Central memory CD8-positive, alpha-beta T cell (primary cell): ENCODE results near the gene KCTD12.
"Not testable (repeated sequence)": the region's sequence is repeated elsewhere in the genome, so short reads cannot be mapped to it uniquely, and the experiment has no call there.

Source experiments
- ATAC-seq: fragments of 150-1000 bp; cut with Tn5 transposase; replicated peaks from 2 replicates; pipeline ENCODE4 v1.10.0; 2022; ENCODE audit warnings: mild to moderate bottlenecking, moderate FRiP score, moderate number of reproducible peaks; ENCODE audit not compliant: poor library complexity, severe bottlenecking; ENCODE audit errors: extremely low read depth
- DNase-seq, 2 donors: peaks; one replicate each; pipeline ENCODE4 v3.0.0; 2021; ENCODE audit warnings: low spot score in 2 of 2
- H3K27ac Mint-ChIP-seq: one replicate; pipeline ENCODE4 v1.8.0; 2022; ENCODE audit warnings: low read depth, mild to moderate bottlenecking, moderate library complexity, mixed read lengths
- H3K27me3 Mint-ChIP-seq: one replicate; pipeline ENCODE4 v1.8.0; 2022; ENCODE audit warnings: mixed read lengths
- H3K36me3 Mint-ChIP-seq: one replicate; pipeline ENCODE4 v1.8.0; 2022; ENCODE audit warnings: mild to moderate bottlenecking, moderate library complexity, mixed read lengths; ENCODE audit not compliant: insufficient read depth
- H3K4me1 Mint-ChIP-seq: one replicate; pipeline ENCODE4 v1.8.0; 2022; ENCODE audit warnings: mixed read lengths
- H3K4me3 Mint-ChIP-seq: one replicate; pipeline ENCODE4 v1.8.0; 2022; ENCODE audit warnings: mild to moderate bottlenecking, moderate library complexity, mixed read lengths
- H3K9me3 Mint-ChIP-seq: one replicate; pipeline ENCODE4 v1.8.0; 2022; ENCODE audit warnings: mixed read lengths

The KCTD12 gene

GRCh38 chr13:76904507-76904906 is 18.3 kb upstream of the KCTD12 start:
- H3K4me1 Mint-ChIP-seq, result no peaks in the 10 kb centered on the region
- H3K36me3 Mint-ChIP-seq, result no peaks in the 10 kb centered on the region
- ATAC-seq, result no peak
- peaks cover 67% of the 10 kb centered on the region for H3K27me3 Mint-ChIP-seq
- H3K9me3 Mint-ChIP-seq, result no peaks in the 10 kb centered on the region
- H3K4me3 Mint-ChIP-seq, result no peak overlapping the region
- DNase-seq, result no peak
- no peak overlapping the region for H3K27ac Mint-ChIP-seq

- Mint-ChIP-seq H3K4me1 (no peaks in the 10 kb centered on the region), H3K9me3 (peaks cover 8% of the 10 kb centered on the region), H3K4me3 (no peak overlapping the region), H3K27ac (no peak overlapping the region), H3K36me3 (no peaks in the 10 kb centered on the region), H3K27me3 (peaks cover 67% of the 10 kb centered on the region)
- ATAC-seq, result peak; percentile 64
- DNase-seq, result peak; percentile 32 to 46
Measured at GRCh38 chr13:76903544-76904162, 17.4 kb upstream of the KCTD12 start.

- not testable (repeated sequence) for H3K4me3 Mint-ChIP-seq, H3K27ac Mint-ChIP-seq, H3K9me3 Mint-ChIP-seq, ATAC-seq, DNase-seq, H3K36me3 Mint-ChIP-seq, H3K4me1 Mint-ChIP-seq
- peaks cover 75% of the 10 kb centered on the region for H3K27me3 Mint-ChIP-seq
Measured at GRCh38 chr13:76899066-76899465, 12.9 kb upstream of the KCTD12 start.

- H3K9me3 Mint-ChIP-seq, result not testable (repeated sequence)
- peaks cover 82% of the 10 kb centered on the region for H3K27me3 Mint-ChIP-seq
Measured at GRCh38 chr13:76897171-76897570, 11.0 kb upstream of the KCTD12 start.

GRCh38 chr13:76894401-76895110 is 8.4 kb upstream of the KCTD12 start:
- Mint-ChIP-seq H3K9me3 (peaks cover 9% of the 10 kb centered on the region), H3K4me3 (no peak overlapping the region), H3K4me1 (no peaks in the 10 kb centered on the region), H3K27ac (no peak overlapping the region), H3K36me3 (no peaks in the 10 kb centered on the region), H3K27me3 (peaks cover 78% of the 10 kb centered on the region)
- ATAC-seq (no peak), DNase-seq (no peak)

More at GRCh38 chr13:76897171-76897570, 11.0 kb upstream of the KCTD12 start:
- H3K4me1 Mint-ChIP-seq, ATAC-seq, H3K4me3 Mint-ChIP-seq, H3K27ac Mint-ChIP-seq, H3K36me3 Mint-ChIP-seq, DNase-seq: not testable (repeated sequence)

- H3K36me3 Mint-ChIP-seq, result peaks cover 2% of the 10 kb centered on the region
Measured at GRCh38 chr13:76892488-76892887, 6.3 kb upstream of the KCTD12 start.

GRCh38 chr13:76890021-76890420 is 3.8 kb upstream of the KCTD12 start:
- Mint-ChIP-seq H3K4me3 (no peak overlapping the region), H3K4me1 (peaks cover 11% of the 10 kb centered on the region), H3K27ac (no peak overlapping the region), H3K36me3 (peaks cover 2% of the 10 kb centered on the region), H3K9me3 (no peaks in the 10 kb centered on the region), H3K27me3 (peaks cover 77% of the 10 kb centered on the region)
- DNase-seq, result no peak
- no peak for ATAC-seq

More at GRCh38 chr13:76892488-76892887, 6.3 kb upstream of the KCTD12 start:
- Mint-ChIP-seq H3K9me3 (no peaks in the 10 kb centered on the region), H3K4me3 (no peak overlapping the region), H3K4me1 (peaks cover 1% of the 10 kb centered on the region), H3K27ac (no peak overlapping the region), H3K27me3 (peaks cover 88% of the 10 kb centered on the region)
- ATAC-seq (no peak), DNase-seq (no peak)

GRCh38 chr13:76889254-76889653 is 3.0 kb upstream of the KCTD12 start:
- Mint-ChIP-seq H3K27ac (no peak overlapping the region), H3K36me3 (peaks cover 5% of the 10 kb centered on the region), H3K9me3 (no peaks in the 10 kb centered on the region), H3K4me3 (no peak overlapping the region), H3K27me3 (peaks cover 77% of the 10 kb centered on the region), H3K4me1 (peaks cover 18% of the 10 kb centered on the region)
- DNase-seq, result no peak
- no peak for ATAC-seq

GRCh38 chr13:76888421-76888820 is 2.2 kb upstream of the KCTD12 start:
- Mint-ChIP-seq H3K4me1 (peaks cover 18% of the 10 kb centered on the region), H3K36me3 (peaks cover 5% of the 10 kb centered on the region), H3K27ac (no peak overlapping the region), H3K9me3 (no peaks in the 10 kb centered on the region), H3K4me3 (no peak overlapping the region), H3K27me3 (peaks cover 75% of the 10 kb centered on the region)
- DNase-seq, result no peak
- no peak for ATAC-seq

- Mint-ChIP-seq H3K36me3 (peaks cover 5% of the 10 kb centered on the region), H3K4me1 (peaks cover 18% of the 10 kb centered on the region), H3K9me3 (no peaks in the 10 kb centered on the region), H3K4me3 (peak overlapping the region; percentile 73), H3K27ac (no peak overlapping the region), H3K27me3 (peaks cover 74% of the 10 kb centered on the region)
- ATAC-seq (no peak), DNase-seq (no peak)
Measured at GRCh38 chr13:76887076-76887563, 915 bp upstream of the KCTD12 start.

GRCh38 chr13:76886005-76886291 is 257 bp downstream of the KCTD12 start:
- no peak overlapping the region for H3K27ac Mint-ChIP-seq
- H3K27me3 Mint-ChIP-seq, result peaks cover 70% of the 10 kb centered on the region
- no peaks in the 10 kb centered on the region for H3K9me3 Mint-ChIP-seq
- H3K4me3 Mint-ChIP-seq, result peak overlapping the region; percentile 73
- peaks cover 18% of the 10 kb centered on the region for H3K4me1 Mint-ChIP-seq
- peaks cover 5% of the 10 kb centered on the region for H3K36me3 Mint-ChIP-seq
- DNase-seq, result no peak
- no peak for ATAC-seq

- Mint-ChIP-seq H3K4me3 (peak overlapping the region; percentile 73), H3K27ac (no peak overlapping the region), H3K36me3 (peaks cover 5% of the 10 kb centered on the region), H3K27me3 (peaks cover 65% of the 10 kb centered on the region), H3K4me1 (peaks cover 18% of the 10 kb centered on the region), H3K9me3 (no peaks in the 10 kb centered on the region)
- ATAC-seq (peak; percentile 58), DNase-seq (peak; percentile 14 to 22)
Measured at GRCh38 chr13:76885203-76886004, 801 bp downstream of the KCTD12 start.

- Mint-ChIP-seq H3K27ac (no peak overlapping the region), H3K36me3 (peaks cover 5% of the 10 kb centered on the region)
Measured at GRCh38 chr13:76884907-76885202, 1.4 kb downstream of the KCTD12 start.

More at GRCh38 chr13:76884907-76885202, 1.4 kb downstream of the KCTD12 start:
- peak overlapping the region; percentile 73 for H3K4me3 Mint-ChIP-seq
- ATAC-seq, result no peak
- peaks cover 21% of the 10 kb centered on the region for H3K4me1 Mint-ChIP-seq
- no peaks in the 10 kb centered on the region for H3K9me3 Mint-ChIP-seq
- peaks cover 59% of the 10 kb centered on the region for H3K27me3 Mint-ChIP-seq
- no peak for DNase-seq
